HG02642 (cell line): Measurements from ENCODE around the gene ANKH.
"Not testable (repeated sequence)": the region's sequence is repeated elsewhere in the genome, so short reads cannot be mapped to it uniquely, and the experiment has no call there.

Experiments used
- ATAC-seq: cut with Tn5 transposase; IDR thresholded peaks from one replicate; pipeline ENCODE4 v1.9.1; 2021; ENCODE audit warnings: mild to moderate bottlenecking; ENCODE audit not compliant: unreplicated experiment, poor library complexity

The ANKH gene

GRCh38 chr5:14861123-14861765 lies 10.3 kb downstream of the ANKH start:
- no peak for ATAC-seq

DNA sequence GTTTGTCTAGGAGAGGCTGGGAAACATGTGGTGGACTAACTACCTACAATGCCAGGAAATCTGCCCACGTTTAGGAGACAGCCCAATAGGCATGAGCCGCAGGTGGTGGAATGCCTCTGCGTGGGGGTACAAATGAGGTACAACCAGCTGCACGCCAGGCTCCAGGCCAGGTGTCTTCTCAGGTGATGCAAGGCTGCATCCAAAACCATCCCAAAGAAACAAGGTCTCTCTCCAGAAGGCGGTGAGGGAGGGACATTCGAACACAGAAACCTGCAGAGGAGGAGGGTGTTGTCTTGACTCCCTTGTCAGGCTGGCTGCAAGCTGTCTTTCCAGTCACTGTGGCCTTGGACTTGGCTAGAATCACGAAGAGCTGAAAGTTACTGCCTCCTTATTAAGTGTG lies 11.6 kb downstream of the ANKH start:
- no peak for ATAC-seq

GRCh38 chr5:14859150-14859549 lies 12.4 kb downstream of the ANKH start:
- no peak for ATAC-seq

GRCh38 chr5:14855366-14855765 lies 16.2 kb downstream of the ANKH start:
- ATAC-seq = no peak

DNA sequence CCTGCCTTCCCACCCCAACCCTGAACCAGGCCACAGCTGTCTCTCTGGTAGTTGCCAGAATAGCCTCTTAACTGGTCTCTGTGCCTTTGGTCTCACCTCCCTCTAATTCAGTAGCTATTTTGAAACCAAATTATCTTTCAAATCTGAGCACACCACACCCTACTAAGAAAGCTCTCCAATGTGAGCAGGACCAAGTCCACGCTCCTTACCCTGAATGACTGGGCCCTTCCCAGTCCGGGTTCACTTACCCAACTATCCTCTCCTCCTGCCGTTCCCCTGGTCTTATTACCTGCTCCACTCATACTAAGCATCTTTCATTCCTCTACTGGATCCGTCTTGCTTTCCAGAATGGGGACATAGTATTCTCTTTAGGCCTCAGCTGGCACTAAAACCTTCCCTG lies 16.8 kb downstream of the ANKH start:
- ATAC-seq = no peak

DNA sequence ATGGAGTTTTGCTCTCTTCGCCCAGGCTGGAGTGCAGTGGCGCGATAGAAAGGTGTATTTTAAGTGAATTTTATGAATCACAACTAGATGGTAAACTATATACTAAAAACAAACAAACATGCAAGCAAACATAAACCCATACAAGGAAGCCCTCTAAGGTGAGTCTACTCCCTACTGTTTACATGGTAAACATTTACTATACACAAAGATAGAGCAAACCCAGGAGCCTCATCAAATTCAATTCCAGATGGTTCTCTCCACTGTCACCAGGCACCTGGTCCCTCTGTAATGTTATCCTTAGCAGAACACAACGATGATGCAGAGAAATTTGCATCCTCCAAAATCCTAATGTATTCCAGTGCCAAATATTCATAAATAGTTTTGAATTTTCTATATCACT lies 17.9 kb downstream of the ANKH start:
- ATAC-seq = no peak

GRCh38 chr5:14852779-14853178 lies 18.8 kb downstream of the ANKH start:
- ATAC-seq = no peak

DNA sequence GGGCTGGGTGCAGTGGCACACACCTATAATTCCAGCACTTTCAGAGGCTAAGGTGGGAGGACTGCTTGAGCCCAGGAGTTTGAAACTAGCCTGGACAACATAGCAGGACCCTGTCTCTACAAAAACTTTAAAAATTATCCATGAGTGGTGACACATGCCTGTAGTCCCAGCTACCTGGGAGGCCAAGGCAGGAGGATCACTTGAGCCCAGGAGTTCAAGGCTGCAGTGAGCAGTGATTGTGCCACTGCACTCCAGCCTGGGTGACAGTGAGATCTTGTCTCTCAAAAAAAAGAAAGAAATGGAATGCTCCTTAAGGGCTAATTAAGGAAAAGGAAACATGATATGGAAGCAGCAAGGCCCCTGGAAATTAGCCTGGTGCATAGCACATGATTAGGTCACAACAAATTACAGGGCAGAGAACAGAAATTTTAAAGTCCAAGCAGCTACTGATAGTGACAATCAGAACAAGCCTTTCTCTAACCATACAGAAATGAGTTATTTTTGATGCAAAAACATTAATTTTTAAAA lies 19.5 kb downstream of the ANKH start:
- no peak for ATAC-seq

DNA sequence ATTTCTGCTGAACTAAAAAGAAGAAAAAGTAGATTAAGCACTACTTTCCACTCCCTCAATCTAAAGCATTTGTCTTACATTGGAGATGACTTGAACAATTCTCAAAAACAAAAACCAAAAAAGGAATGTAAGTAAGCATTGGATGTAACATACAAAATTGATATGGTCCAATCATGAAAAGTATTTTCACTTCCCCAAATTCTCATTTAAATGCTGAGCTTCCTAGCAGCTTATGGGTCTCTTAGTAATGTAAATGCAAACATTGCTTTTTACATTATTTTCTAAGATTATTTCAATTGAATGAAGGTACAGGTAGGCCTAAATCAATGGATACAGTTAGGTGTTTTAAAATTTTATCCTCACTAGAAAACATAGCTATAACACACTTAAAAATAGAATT lies 20.0 kb downstream of the ANKH start:
- no peak for ATAC-seq

GRCh38 chr5:14851050-14851419 lies 20.5 kb downstream of the ANKH start:
- ATAC-seq = no peak

DNA sequence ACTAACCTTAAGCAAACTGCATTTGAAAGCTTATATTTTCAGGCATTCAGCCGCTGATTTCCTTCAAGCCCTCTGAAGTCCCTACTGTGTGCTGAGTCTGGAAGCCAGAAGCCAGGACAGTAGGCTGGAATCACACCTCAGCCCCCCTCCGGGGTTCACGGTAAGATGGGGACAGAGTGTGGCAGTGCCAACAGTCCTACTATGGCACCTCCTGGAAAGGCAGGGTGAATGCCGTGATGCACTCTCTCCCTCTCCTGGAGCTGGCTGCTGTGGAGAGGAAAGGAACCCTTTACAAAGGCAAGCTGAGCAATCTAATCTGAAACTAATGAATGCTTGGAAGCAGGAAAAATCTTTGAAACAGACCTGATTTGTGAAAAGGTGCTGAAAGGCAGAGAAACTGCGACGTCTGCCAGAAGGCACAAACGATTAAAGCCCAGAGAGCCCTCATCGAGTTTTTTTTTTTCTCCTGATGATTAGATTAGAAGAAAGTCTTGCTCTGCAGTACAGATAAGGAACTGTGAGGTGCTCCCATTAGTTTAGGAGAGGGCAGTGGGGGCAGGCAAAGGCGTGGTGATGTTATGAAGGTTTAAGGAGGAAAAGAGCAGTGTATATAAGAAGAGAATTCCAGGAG lies 21.0 kb downstream of the ANKH start:
- no peak for ATAC-seq

- no peak for ATAC-seq
These were observed 21.9 kb downstream of the ANKH start for GRCh38 chr5:14849516-14850294.

DNA sequence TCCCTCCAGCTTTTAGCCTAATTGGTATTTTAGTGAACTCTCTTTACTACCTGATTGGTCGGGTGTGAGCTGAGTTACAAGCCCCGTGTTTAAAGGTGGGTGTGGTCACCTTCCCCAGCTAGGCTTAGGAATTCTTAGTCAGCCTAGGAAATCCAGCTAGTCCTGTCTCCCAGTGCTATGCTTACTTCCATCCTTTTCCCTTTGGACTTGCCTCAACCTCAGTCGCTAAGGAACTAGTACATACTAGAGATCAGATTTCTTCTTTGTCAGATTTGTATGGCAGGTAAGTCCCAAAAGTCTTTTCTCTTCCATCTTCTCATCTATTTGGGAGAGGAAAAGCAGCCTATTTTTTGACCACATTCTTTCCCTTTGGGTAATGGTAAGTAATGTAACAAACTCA lies 22.6 kb downstream of the ANKH start:
- not testable (repeated sequence) for ATAC-seq

- no peak for ATAC-seq
These were observed 23.2 kb downstream of the ANKH start for GRCh38 chr5:14848385-14848784.

DNA sequence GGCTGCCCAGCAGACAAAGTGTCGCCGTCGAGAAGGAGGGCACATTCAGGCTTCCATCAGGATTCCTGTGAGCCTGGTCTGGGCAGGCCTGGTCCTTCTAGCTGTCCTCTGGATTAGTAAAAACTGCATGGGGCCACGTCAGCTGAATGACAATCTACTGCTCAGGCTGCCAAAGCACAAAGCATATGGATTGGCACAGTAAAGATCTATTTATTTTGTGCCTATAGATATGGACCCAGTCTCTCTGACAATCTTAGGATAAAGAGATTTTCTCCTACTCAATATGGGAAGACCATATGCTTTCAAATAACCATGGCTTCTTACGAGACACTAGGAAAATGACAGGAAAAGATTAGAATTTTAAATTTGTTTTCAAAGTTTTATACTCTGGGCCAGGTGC lies 24.1 kb downstream of the ANKH start:
- ATAC-seq = no peak

DNA sequence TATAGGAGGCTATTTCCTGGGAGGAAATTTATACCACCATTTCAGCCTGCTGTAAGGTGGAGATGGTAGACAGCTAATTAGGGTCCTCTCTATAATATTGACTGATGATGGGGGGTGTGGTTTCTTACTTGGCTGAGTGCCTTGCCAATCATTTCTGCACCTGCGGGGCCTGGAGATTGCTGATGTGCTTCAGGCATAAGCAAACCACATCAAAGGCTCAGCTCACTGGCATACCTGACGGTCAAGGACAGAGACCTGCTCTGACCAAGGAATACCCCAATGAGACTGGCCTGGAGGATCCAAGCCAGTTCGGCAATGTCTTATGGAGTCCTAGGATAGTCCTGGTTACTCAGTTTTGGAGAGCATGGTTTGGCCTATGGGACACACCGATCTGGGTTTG lies 29.5 kb downstream of the ANKH start:
- no peak for ATAC-seq

DNA sequence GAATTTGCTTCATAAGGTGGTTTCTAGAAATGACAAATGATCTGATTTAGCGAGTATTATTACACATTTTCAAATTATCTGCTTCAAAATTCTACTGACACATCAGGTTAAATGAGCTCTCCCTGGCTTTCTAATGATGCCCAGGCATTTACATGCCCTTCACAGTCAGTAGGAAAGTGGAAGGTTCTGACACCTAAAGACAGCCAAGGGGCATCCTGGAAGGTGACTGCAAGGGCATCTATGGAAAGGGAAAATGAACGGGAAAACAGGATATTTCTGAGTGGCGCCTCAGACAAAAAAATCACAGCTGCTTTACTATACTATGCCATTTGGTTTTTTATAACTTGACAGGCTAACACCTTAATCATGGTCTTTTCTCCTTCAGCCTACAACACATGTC lies 31.0 kb downstream of the ANKH start:
- no peak for ATAC-seq

DNA sequence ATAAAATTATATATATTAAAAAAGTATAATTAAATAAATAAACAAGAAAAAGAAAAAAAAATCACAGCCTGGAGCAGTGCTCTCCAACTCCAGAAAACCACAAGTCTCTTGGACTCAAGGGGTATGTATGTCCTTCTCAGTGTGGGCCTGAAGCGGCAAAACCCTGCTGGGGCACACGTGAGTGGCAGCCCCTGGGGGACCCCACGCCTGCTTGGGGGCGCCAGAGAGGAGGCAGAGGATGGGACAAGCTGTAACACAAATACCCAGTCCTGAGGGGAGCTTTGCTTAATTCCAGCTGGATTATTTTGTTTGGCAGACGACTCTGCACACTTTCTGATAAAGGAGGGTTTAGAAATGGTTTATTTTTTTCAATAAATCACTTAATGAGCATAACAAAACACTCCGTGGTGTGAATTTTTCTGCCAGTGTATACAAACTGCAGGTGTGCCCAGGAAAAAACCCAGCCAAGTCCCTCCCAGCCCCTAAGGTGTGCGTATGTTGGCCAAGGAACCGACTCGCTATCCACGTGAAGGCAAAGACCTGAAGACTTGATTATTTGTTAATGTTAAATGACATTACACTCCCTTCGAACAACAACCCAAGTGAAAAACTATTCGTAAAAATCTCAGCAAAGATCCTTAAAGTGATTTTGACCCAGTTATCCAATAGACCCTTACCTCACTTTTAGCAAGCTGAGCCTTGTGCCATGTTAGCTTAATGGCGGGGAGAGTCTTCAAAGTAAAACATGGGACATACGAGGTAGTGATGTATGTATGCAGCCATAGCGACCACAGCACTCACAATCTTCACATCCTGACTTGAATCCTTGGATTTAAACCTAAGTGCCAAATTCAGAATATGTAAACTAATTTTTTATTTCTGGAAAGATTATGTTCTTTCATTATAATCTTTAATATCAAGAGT lies 32.9 kb downstream of the ANKH start:
- no peak for ATAC-seq

DNA sequence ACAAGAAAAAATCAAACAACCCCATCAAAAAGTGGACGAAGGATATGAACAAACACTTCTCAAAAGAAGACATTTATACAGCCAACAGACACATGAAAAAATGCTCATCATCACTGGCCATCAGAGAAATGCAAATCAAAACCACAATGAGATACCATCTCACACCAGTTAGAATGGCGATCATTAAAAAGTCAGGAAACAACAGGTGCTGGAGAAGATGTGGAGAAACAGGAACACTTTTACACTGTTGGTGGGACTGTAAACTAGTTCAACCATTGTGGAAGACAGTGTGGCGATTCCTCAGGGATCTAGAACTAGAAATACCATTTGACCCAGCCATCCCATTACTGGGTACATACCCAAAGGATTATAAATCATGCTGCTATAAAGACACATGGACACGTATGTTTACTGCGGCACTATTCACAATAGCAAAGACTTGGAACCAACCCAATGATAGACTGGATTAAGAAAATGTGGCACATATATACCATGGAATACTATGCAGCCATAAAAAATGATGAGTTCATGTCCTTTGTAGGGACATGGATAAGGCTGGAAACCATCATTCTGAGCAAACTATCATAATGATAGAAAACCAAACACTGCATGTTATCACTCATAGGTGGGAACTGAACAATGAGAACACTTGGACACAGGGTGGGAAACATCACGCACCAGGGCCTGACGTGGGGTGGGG lies 34.0 kb downstream of the ANKH start:
- ATAC-seq = not testable (repeated sequence)
